HL-60 (cell line): ENCODE results near the gene TMC6.
A peak's percentile ranks its signal among the peaks of the same experiment; 100 is the strongest.
"Not testable (repeated sequence)": the region's sequence is repeated elsewhere in the genome, so short reads cannot be mapped to it uniquely, and the experiment has no call there.

Source experiments
- DNase-seq, 2 experiments: peaks; one replicate each; pipeline ENCODE4 v3.0.0-alpha.2; 2010 to 2020; ENCODE audit warnings: low read depth in 1 of 2, low spot score in 1 of 2
- H3K27ac ChIP-seq: fragments of 250-450 bp; sonication (Bioruptor Pico); replicated peaks from 2 replicates; pipeline ENCODE4 v1.5.1; 2020; ENCODE audit warnings: mild to moderate bottlenecking, moderate library complexity
- H3K27me3 ChIP-seq: fragments of 250-450 bp; sonication (Bioruptor Pico); 2 replicates; pipeline ENCODE4 v1.5.1; 2021; ENCODE audit warnings: mild to moderate bottlenecking, moderate library complexity; ENCODE audit not compliant: insufficient read depth, poor library complexity, severe bottlenecking
- H3K4me3 ChIP-seq: replicated peaks from 2 replicates; pipeline ENCODE4 v1.5.1; 2011; ENCODE audit warnings: mild to moderate bottlenecking, control low read depth, low read length; ENCODE audit not compliant: insufficient read depth
- GABPA ChIP-seq: IDR thresholded peaks from 2 replicates; pipeline ENCODE4 v1.6.1; 2012; ENCODE audit warnings: low read depth
- POLR2AphosphoS5 ChIP-seq: IDR thresholded peaks from 2 replicates; pipeline ENCODE4 v1.6.1; 2012; ENCODE audit warnings: low read depth
- REST ChIP-seq: IDR thresholded peaks from 2 replicates; pipeline ENCODE4 v1.6.1; 2012; ENCODE audit warnings: low read depth; ENCODE audit not compliant: insufficient replicate concordance
- SPI1 ChIP-seq: IDR thresholded peaks from 2 replicates; pipeline ENCODE4 v1.6.1; 2012; ENCODE audit warnings: low read depth, mild to moderate bottlenecking, borderline replicate concordance
- TF ChIP-seq, protein P1 (sequence below): IDR thresholded peaks from one replicate; pipeline ENCODE4 v1.5.1; 2011; ENCODE audit warnings: low read length, control low read depth, inconsistent platforms; ENCODE audit not compliant: insufficient read depth

Gene TMC6

DNA sequence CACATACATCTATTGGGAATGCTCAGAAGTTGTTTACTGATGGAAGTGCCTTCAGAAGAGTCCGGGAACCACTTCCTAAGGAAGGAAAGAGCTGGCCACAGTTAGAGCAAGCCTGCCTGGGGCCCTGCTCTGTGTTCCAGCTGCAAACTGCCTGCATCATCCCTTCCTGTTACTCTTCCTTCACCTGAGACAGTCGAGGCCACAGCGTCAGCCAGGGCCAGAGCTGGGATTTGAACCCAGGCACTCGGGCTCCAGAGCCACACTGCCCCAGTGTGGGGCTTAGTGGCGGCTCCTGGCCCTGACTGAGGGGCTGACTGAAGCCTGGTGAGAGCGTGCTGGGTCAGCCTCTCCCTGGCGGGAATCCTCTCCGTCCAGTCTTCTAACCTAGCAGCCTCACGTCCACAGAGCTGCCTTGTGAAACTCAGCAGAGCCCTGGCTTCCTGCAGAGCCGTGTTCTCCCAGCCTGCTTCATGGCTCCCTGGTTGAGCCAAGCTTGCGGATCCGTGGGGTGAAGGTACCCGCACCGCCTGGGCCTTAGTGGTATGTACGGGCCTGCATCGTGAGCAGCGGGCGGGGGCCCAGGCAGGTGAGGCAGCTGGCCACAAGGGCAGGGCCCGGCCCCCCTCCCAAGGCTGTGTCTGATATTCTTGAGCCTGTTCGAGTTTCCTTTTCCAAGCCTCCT, 13.0 kb upstream of the TMC6 start:
- H3K4me3 ChIP-seq: no peak overlapping the region
- no peaks in the 10 kb centered on the region for H3K27me3 ChIP-seq
- TF ChIP-seq, protein P1, sequence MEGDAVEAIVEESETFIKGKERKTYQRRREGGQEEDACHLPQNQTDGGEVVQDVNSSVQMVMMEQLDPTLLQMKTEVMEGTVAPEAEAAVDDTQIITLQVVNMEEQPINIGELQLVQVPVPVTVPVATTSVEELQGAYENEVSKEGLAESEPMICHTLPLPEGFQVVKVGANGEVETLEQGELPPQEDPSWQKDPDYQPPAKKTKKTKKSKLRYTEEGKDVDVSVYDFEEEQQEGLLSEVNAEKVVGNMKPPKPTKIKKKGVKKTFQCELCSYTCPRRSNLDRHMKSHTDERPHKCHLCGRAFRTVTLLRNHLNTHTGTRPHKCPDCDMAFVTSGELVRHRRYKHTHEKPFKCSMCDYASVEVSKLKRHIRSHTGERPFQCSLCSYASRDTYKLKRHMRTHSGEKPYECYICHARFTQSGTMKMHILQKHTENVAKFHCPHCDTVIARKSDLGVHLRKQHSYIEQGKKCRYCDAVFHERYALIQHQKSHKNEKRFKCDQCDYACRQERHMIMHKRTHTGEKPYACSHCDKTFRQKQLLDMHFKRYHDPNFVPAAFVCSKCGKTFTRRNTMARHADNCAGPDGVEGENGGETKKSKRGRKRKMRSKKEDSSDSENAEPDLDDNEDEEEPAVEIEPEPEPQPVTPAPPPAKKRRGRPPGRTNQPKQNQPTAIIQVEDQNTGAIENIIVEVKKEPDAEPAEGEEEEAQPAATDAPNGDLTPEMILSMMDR: no peak
- no peak for TF ChIP-seq GABPA
- TF ChIP-seq SPI1: no peak
- no peak for TF ChIP-seq REST
- no peak; the same call in 1 of the 2 replicates for TF ChIP-seq POLR2AphosphoS5
- no peak overlapping the region for H3K27ac ChIP-seq
- DNase-seq: no peak

- DNase-seq: peak; percentile 97 to 98
- TF ChIP-seq GABPA: no peak
- TF ChIP-seq POLR2AphosphoS5: peak; percentile 90
- peak; percentile 30; the same call in 1 of the 2 replicates for TF ChIP-seq SPI1
- Histone ChIP-seq H3K4me3 (no peak overlapping the region), H3K27me3 (no peaks in the 10 kb centered on the region), H3K27ac (0 out of 2 replicates have a peak overlapping the region, but pooled peaks have one; percentile 3)
These were observed 11.9 kb upstream of the TMC6 start for GRCh38 chr17:78140169-78141051.

DNA sequence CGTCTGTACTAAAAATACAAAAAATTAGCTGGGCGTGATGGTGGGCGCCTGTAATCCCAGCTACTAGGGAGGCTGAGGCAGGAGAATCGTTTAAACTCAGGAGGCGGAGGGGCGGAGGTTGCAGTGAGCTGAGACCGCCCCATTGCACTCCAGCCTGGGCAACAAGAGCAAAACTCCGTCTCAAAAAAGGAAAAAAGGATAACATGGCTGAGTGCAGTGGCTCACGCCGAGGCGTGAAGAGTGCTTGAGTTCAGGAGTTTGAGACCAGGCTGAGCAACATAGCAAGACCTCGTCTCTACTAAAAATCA, 11.3 kb upstream of the TMC6 start:
- not testable (repeated sequence) for H3K27me3 ChIP-seq, DNase-seq, H3K27ac ChIP-seq, H3K4me3 ChIP-seq

DNA sequence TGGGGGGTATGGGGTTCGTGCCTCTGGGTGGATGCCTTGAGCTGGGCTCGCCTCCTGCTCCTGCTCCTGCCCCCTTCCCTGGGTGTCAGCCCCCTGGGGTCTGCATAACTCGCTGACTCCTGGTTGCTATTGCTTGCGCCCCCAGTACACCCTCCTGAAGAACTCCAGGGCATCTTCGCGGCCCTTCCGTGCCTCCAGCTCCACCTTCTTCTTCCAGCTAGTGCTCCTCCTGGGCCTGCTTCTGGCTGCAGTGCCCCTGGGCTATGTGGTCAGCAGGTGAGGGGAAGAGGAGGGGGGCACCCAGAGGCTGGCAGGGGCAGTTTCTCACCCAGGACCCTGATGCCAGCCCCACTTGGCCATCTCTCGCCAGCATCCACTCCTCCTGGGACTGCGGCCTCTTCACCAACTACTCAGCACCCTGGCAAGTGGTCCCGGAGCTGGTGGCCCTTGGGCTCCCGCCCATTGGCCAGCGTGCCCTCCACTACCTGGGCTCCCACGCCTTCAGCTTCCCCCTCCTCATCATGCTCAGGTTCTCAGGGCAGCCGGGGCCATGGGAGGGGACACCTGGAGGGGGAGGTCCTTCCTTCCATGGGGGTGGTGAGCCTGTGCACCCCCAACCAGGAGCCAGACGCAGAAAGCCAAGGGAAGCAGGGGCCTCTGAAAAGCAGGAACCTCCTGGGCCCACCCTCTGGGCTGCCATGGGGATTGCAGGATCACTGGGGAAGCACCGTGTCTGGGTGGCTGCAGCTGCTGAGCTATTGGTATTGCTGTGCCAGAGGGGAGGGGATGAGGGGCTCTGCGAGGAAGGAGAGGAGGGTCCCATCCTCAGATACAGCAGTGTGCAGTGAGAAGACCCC, 9.9 kb upstream of the TMC6 start:
- Histone ChIP-seq H3K27ac (peak overlapping the region; percentile 2; the same call in 1 of the 2 replicates), H3K4me3 (no peak overlapping the region), H3K27me3 (no peaks in the 10 kb centered on the region)
- TF ChIP-seq REST (no peak), POLR2AphosphoS5 (no peak; the same call in 1 of the 2 replicates), SPI1 (no peak), GABPA (no peak)
- TF ChIP-seq, protein P1: no peak
- DNase-seq: peak in 1 of 2 experiments; percentile 14
